H7 (cell line): ENCODE results near the gene FAM13A. TPM values are rescaled to one million over a fixed set of nuclear protein-coding genes. Genes with fewer than 3 reads are reported as not detected.
"Not testable (repeated sequence)": the region's sequence is repeated elsewhere in the genome, so short reads cannot be mapped to it uniquely, and the experiment has no call there.

Source experiments
- DNase-seq: peaks from one replicate; pipeline ENCODE4 v3.0.0; 2012
- H3K27me3 ChIP-seq: 2 replicates; pipeline ENCODE4 v1.6.0; 2011; ENCODE audit warnings: mild to moderate bottlenecking, low read length; ENCODE audit not compliant: control insufficient read depth, insufficient read depth
- H3K36me3 ChIP-seq: replicated peaks from 2 replicates; pipeline ENCODE4 v1.5.1; 2011; ENCODE audit warnings: low read length; ENCODE audit not compliant: control insufficient read depth, insufficient read depth
- H3K4me3 ChIP-seq: 2 replicates; pipeline ENCODE4 v1.5.1; 2011; ENCODE audit warnings: low read depth, mild to moderate bottlenecking, control low read depth, low read length, moderate library complexity; ENCODE audit not compliant: insufficient read depth
- total RNA-seq: library from RNA; depleted of rRNA; stranded (reverse); fragments of >200 nt; shearing (Covaris generic); gene quantifications from 2 replicates; pipeline ENCODE4 v1.2.3, GENCODE V29; 2014

The FAM13A gene
- total RNA-seq, 1 experiment from 2014 or later, result 7.1 TPM

- no peak for DNase-seq
- Histone ChIP-seq H3K4me3 (no peak overlapping the region), H3K36me3 (no peaks in the 10 kb centered on the region), H3K27me3 (no peaks in the 10 kb centered on the region)
Measured at GRCh38 chr4:88860586-88860985, 196.4 kb downstream of the FAM13A start.

DNA sequence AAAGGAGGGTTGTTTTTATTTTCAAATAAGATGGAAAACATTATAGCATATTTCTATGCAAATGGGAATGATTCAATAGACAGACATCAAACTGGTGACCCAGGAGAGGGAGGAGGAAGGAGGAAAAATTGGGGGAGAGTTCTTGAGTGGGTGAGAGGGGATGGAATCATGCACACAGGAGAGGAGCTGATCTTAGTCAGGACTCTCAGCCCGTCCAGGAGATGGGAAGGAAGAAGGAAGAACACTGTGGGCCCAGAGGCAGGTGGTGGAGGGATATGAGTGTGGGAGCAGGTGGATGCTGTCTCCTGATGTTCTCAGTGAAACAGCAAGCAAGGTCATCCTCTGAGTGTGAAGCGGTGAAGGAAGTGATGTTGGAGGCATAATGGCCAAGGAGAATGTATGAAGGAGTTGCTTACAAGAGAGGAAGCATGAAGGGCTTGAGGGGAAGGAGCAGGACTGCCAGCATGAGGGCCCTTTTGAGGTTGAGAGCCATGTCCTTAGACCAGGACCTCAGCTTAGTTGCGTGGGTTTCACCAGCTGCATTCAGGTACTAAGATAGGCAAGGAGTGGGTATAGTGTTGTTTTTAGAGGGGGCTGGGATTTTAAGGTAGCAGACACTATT lies 197.7 kb downstream of the FAM13A start:
- Histone ChIP-seq H3K27me3 (no peaks in the 10 kb centered on the region), H3K4me3 (no peak overlapping the region), H3K36me3 (no peaks in the 10 kb centered on the region)
- DNase-seq, result no peak

GRCh38 chr4:88858752-88859151 lies 198.2 kb downstream of the FAM13A start:
- Histone ChIP-seq H3K36me3 (no peaks in the 10 kb centered on the region), H3K4me3 (no peak overlapping the region), H3K27me3 (no peaks in the 10 kb centered on the region)
- no peak for DNase-seq

- Histone ChIP-seq H3K27me3 (no peaks in the 10 kb centered on the region), H3K36me3 (no peaks in the 10 kb centered on the region)
- no peak for DNase-seq
Measured at GRCh38 chr4:88857588-88857987, 199.4 kb downstream of the FAM13A start.

DNA sequence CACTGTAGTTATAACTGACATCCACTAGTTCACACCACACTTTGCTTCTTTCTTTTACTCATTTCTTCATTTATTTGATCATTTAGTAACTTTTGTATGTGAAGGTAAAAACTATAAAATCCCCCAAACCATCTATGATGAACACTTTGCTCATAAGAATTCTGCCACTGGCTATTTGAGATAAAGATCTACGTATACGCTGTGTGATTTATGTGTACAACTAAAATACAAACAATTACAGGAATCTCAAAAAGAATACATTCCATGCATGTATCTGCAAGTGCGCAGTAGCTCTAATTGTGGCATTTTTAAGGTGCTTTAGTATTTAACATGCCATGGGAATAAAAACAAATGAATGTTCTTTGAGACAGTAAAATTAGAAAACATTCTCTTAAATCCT lies 202.5 kb downstream of the FAM13A start:
- Histone ChIP-seq H3K36me3 (no peaks in the 10 kb centered on the region), H3K4me3 (no peak overlapping the region), H3K27me3 (no peaks in the 10 kb centered on the region)
- DNase-seq, result no peak

More at GRCh38 chr4:88857588-88857987, 199.4 kb downstream of the FAM13A start:
- no peak overlapping the region for H3K4me3 ChIP-seq

- H3K27me3 ChIP-seq, H3K36me3 ChIP-seq, H3K4me3 ChIP-seq, DNase-seq: not testable (repeated sequence)
Measured at GRCh38 chr4:88853583-88853982, 203.4 kb downstream of the FAM13A start.

- Histone ChIP-seq H3K27me3 (no peaks in the 10 kb centered on the region), H3K4me3 (no peak overlapping the region), H3K36me3 (no peaks in the 10 kb centered on the region)
- no peak for DNase-seq
Measured at GRCh38 chr4:88846206-88846790, 210.7 kb downstream of the FAM13A start.

DNA sequence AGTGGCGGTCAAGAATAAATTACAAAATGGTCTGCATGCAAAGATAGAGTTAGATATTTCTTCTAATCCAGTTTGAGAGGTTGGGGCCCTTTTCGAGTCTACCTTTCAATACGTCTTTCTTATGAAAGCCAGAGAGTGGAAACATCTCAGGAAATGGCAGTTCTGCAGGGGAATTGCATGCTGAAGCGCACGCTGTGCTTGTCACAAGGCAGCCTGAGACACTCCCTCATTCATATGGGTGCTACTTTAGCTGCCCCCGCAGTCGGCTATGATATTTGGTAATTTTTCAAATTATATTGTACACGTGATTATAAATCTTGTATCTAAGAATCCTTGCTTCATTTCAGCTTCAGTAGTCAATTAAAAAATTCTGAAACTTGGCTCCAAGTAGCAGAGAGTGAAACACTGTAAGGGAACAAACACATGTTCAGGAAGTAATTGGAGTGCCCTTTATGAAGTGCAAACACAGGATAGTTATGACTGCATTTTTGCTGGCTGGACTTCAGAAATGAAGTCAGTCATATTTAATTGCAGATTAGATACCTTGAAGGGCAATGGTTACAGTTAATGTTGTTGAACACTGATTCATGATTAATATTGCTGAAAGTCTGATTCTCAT lies 213.8 kb downstream of the FAM13A start:
- Histone ChIP-seq H3K4me3 (no peak overlapping the region), H3K36me3 (no peaks in the 10 kb centered on the region), H3K27me3 (no peaks in the 10 kb centered on the region)
- no peak for DNase-seq

GRCh38 chr4:88841635-88842034 lies 215.3 kb downstream of the FAM13A start:
- H3K27me3 ChIP-seq, result no peaks in the 10 kb centered on the region
- no peak overlapping the region for H3K4me3 ChIP-seq
- no peaks in the 10 kb centered on the region for H3K36me3 ChIP-seq
- no peak for DNase-seq

- Histone ChIP-seq H3K27me3 (no peaks in the 10 kb centered on the region), H3K4me3 (no peak overlapping the region), H3K36me3 (no peaks in the 10 kb centered on the region)
- no peak for DNase-seq
Measured at GRCh38 chr4:88836216-88836615, 220.8 kb downstream of the FAM13A start.

DNA sequence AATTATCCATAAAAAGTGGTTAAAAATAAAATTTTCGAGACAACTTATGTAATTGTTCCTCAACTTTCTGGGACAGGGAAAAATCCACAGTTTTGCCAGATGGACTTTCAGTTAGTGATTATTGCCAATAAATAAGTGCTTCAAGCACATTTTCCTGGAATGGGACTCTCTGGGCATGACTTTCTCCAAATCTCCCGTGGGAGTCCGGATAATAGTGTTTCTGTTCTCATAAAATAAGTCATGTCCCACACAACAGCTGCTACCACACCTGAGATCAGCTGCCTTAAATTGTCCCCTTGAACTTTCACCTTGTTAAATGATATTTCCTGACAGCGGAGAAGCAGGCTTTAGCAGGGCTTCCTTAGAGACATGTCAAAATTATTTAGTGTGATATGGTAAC lies 226.0 kb downstream of the FAM13A start:
- DNase-seq, result no peak
- H3K4me3 ChIP-seq, result no peak overlapping the region
- H3K36me3 ChIP-seq, result no peaks in the 10 kb centered on the region
- no peaks in the 10 kb centered on the region for H3K27me3 ChIP-seq

DNA sequence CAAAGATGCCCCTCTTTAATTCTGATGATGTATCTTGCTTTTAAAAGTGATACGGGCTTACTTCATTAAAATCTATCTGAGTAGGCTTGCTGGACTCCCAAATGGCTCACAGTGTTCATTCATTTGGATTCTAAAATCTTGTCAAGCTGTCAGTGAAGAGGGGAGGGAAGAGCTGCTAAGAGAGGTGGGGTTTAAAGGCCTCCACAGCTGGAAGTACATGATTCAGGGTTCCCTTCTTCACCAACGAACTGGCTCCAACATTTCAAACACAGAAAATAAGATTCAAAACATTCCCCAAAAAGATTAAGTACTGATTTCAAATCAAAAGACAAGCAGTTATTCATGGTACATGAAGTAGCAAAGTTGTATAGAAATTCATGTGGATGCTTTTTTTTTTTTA lies 226.4 kb downstream of the FAM13A start:
- no peaks in the 10 kb centered on the region for H3K27me3 ChIP-seq
- no peaks in the 10 kb centered on the region for H3K36me3 ChIP-seq
- H3K4me3 ChIP-seq, result no peak overlapping the region
- no peak for DNase-seq

- DNase-seq, result no peak
- no peaks in the 10 kb centered on the region for H3K27me3 ChIP-seq
- H3K36me3 ChIP-seq, result no peaks in the 10 kb centered on the region
- no peak overlapping the region for H3K4me3 ChIP-seq
Measured at GRCh38 chr4:88828842-88829571, 228.0 kb downstream of the FAM13A start.

DNA sequence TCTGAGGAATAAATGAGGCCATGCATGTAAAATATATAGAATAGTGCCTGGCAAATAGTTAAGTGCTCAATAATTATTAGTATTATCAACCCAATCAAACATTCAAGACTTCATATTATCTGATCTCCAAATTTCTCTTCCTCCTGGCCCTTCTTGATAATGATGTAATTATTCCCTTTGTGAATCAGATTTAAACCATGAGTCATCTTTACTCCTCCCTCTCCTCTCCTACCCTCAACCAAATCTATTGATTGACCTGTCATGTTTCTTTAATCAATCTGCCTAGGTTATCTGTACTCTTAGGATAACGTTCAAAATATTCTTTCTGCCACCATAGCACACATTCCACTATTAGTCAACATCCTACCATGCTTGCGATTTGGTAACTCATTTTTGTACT lies 229.5 kb downstream of the FAM13A start:
- DNase-seq, result no peak
- Histone ChIP-seq H3K4me3 (no peak overlapping the region), H3K36me3 (no peaks in the 10 kb centered on the region), H3K27me3 (no peaks in the 10 kb centered on the region)

- H3K4me3 ChIP-seq, result no peak overlapping the region
- no peaks in the 10 kb centered on the region for H3K27me3 ChIP-seq
- DNase-seq, result no peak
- no peaks in the 10 kb centered on the region for H3K36me3 ChIP-seq
Measured at GRCh38 chr4:88826771-88827170, 230.2 kb downstream of the FAM13A start.
